Measurements from ENCODE around the gene MLX. TPM values are rescaled to one million over a fixed set of nuclear protein-coding genes. Genes with fewer than 3 reads are reported as not detected.
A peak's percentile ranks its signal among the peaks of the same experiment; 100 is the strongest.
"Not testable (repeated sequence)": the region's sequence is repeated elsewhere in the genome, so short reads cannot be mapped to it uniquely, and the experiment has no call there.

Gene MLX
- total and polyA plus RNA-seq, 5 donors = 46.9 to 65.0 (median 56.8) TPM

- ATAC-seq (peak; percentile 69 to 78), DNase-seq (peak; percentile 86 to 94 (median 94))
- Histone ChIP-seq H3K27ac (ENCODE audit: low read length) (peak overlapping the region; percentile 92), H3K4me1 (ENCODE audit: control insufficient read depth, insufficient read depth, low read length) (peaks cover 7% of the 10 kb centered on the region), H3K27me3 (ENCODE audit: control insufficient read depth, insufficient read depth) (no peaks in the 10 kb centered on the region), H3K9me3 (ENCODE audit: control insufficient read depth, low read length) (no peaks in the 10 kb centered on the region), H3K4me3 (ENCODE audit: low read length) (peak overlapping the region; percentile 88)
- intact Hi-C loops (cut with DNase I) = no loop called here
- WGBS = 1% methylated on average over 65 of the region's 65 CpGs
Measured at GRCh38 chr17:42536372-42537155, 30.3 kb upstream of the MLX start.

GRCh38 chr17:42537156-42537805 lies 29.6 kb upstream of the MLX start:
- ATAC-seq (peak; percentile 4 to 8), DNase-seq (peak; percentile 26 to 69 (median 56))
- Histone ChIP-seq H3K27me3 (ENCODE audit: control insufficient read depth, insufficient read depth) (no peaks in the 10 kb centered on the region), H3K9me3 (ENCODE audit: control insufficient read depth, low read length) (no peaks in the 10 kb centered on the region), H3K27ac (ENCODE audit: low read length) (peak overlapping the region; percentile 92), H3K4me1 (ENCODE audit: control insufficient read depth, insufficient read depth, low read length) (peaks cover 7% of the 10 kb centered on the region), H3K4me3 (ENCODE audit: low read length) (peak overlapping the region; percentile 88)
- 87% methylated on average over 30 of the region's 31 CpGs for WGBS
- intact Hi-C loops (cut with DNase I) = no loop called here

- no peak overlapping the region for H3K4me3 ChIP-seq (ENCODE audit: low read length)
- H3K4me1 ChIP-seq (ENCODE audit: control insufficient read depth, insufficient read depth, low read length) = peaks cover 7% of the 10 kb centered on the region
- H3K27me3 ChIP-seq (ENCODE audit: control insufficient read depth, insufficient read depth) = no peaks in the 10 kb centered on the region
- ATAC-seq (no peak), DNase-seq (peak; percentile 4 to 43 (median 36))
- H3K9me3 ChIP-seq (ENCODE audit: control insufficient read depth, low read length) = no peaks in the 10 kb centered on the region
- no peak overlapping the region for H3K27ac ChIP-seq (ENCODE audit: low read length)
- WGBS = 97% methylated on average over 5 of the region's 5 CpGs
- intact Hi-C loops (cut with DNase I) = no loop called here
Measured at GRCh38 chr17:42537826-42538451, 29.0 kb upstream of the MLX start.

GRCh38 chr17:42538482-42538881 lies 28.4 kb upstream of the MLX start:
- no peak for ATAC-seq
- no peak overlapping the region for H3K4me3 ChIP-seq (ENCODE audit: low read length)
- no peaks in the 10 kb centered on the region for H3K27me3 ChIP-seq (ENCODE audit: control insufficient read depth, insufficient read depth)
- H3K27ac ChIP-seq (ENCODE audit: low read length) = no peak overlapping the region
- no peaks in the 10 kb centered on the region for H3K9me3 ChIP-seq (ENCODE audit: control insufficient read depth, low read length)
- WGBS = 95% methylated on average over 14 of the region's 14 CpGs
- peaks cover 7% of the 10 kb centered on the region for H3K4me1 ChIP-seq (ENCODE audit: control insufficient read depth, insufficient read depth, low read length)
- peak in 2 of 3 donors; percentile 10 to 28 for DNase-seq
- intact Hi-C loops (cut with DNase I) = no loop called here

GRCh38 chr17:42540558-42540957 lies 26.3 kb upstream of the MLX start:
- intact Hi-C loops (cut with DNase I) = not testable (repeated sequence)
- peak in 1 of 3 donors; percentile 1 for DNase-seq

GRCh38 chr17:42541041-42541833 lies 25.7 kb upstream of the MLX start:
- no peak overlapping the region for H3K4me3 ChIP-seq (ENCODE audit: low read length)
- H3K27me3 ChIP-seq (ENCODE audit: control insufficient read depth, insufficient read depth) = no peaks in the 10 kb centered on the region
- no peak overlapping the region for H3K27ac ChIP-seq (ENCODE audit: low read length)
- no peaks in the 10 kb centered on the region for H3K4me1 ChIP-seq (ENCODE audit: control insufficient read depth, insufficient read depth, low read length)
- WGBS = 78% methylated on average over 17 of the region's 17 CpGs
- intact Hi-C loops (cut with DNase I) = no loop called here
- DNase-seq (peak in 2 of 3 donors; percentile 2 to 34), ATAC-seq (no peak)
- H3K9me3 ChIP-seq (ENCODE audit: control insufficient read depth, low read length) = no peaks in the 10 kb centered on the region

More at GRCh38 chr17:42540558-42540957, 26.3 kb upstream of the MLX start:
- H3K27ac ChIP-seq (ENCODE audit: low read length); H3K9me3 ChIP-seq (ENCODE audit: control insufficient read depth, low read length); H3K4me3 ChIP-seq (ENCODE audit: low read length); H3K27me3 ChIP-seq (ENCODE audit: control insufficient read depth, insufficient read depth); H3K4me1 ChIP-seq (ENCODE audit: control insufficient read depth, insufficient read depth, low read length); ATAC-seq: not testable (repeated sequence)
- WGBS = 88% methylated on average over 4 of the region's 4 CpGs

- ATAC-seq (no peak), DNase-seq (peak in 1 of 3 donors; percentile 55)
- Histone ChIP-seq H3K27ac (ENCODE audit: low read length) (no peak overlapping the region), H3K4me3 (ENCODE audit: low read length) (no peak overlapping the region), H3K9me3 (ENCODE audit: control insufficient read depth, low read length) (no peaks in the 10 kb centered on the region), H3K27me3 (ENCODE audit: control insufficient read depth, insufficient read depth) (no peaks in the 10 kb centered on the region), H3K4me1 (ENCODE audit: control insufficient read depth, insufficient read depth, low read length) (no peaks in the 10 kb centered on the region)
- 92% methylated on average over 39 of the region's 39 CpGs for WGBS
- intact Hi-C loops (cut with DNase I) = no loop called here
Measured at GRCh38 chr17:42543190-42544079, 23.5 kb upstream of the MLX start.

- H3K4me3 ChIP-seq (ENCODE audit: low read length) = no peak overlapping the region
- no peaks in the 10 kb centered on the region for H3K27me3 ChIP-seq (ENCODE audit: control insufficient read depth, insufficient read depth)
- intact Hi-C loops (cut with DNase I) = no loop called here
- no peak overlapping the region for H3K27ac ChIP-seq (ENCODE audit: low read length)
- ATAC-seq (no peak), DNase-seq (peak in 1 of 3 donors; percentile 11)
- H3K4me1 ChIP-seq (ENCODE audit: control insufficient read depth, insufficient read depth, low read length) = no peaks in the 10 kb centered on the region
- H3K9me3 ChIP-seq (ENCODE audit: control insufficient read depth, low read length) = no peaks in the 10 kb centered on the region
- WGBS = 78% methylated on average over 8 of the region's 8 CpGs
Measured at GRCh38 chr17:42544874-42545283, 22.0 kb upstream of the MLX start.

- peak in 1 of 3 donors; percentile 2 for DNase-seq
- H3K4me3 ChIP-seq (ENCODE audit: low read length); ATAC-seq; H3K27ac ChIP-seq (ENCODE audit: low read length); H3K4me1 ChIP-seq (ENCODE audit: control insufficient read depth, insufficient read depth, low read length); H3K9me3 ChIP-seq (ENCODE audit: control insufficient read depth, low read length); intact Hi-C loops (cut with DNase I); H3K27me3 ChIP-seq (ENCODE audit: control insufficient read depth, insufficient read depth): not testable (repeated sequence)
- 90% methylated on average over 9 of the region's 9 CpGs for WGBS
Measured at GRCh38 chr17:42545755-42546505, 21.0 kb upstream of the MLX start.

Measured in right cardiac atrium (tissue), 5 donors.